Kidney (tissue), 14 donors: ENCODE data around the gene CD3G. TPM values are rescaled to one million over a fixed set of nuclear protein-coding genes. Genes with fewer than 3 reads are reported as not detected.

Experiments
- DNase-seq, 5 donors: peaks; one replicate each; pipeline ENCODE4 v3.0.0-alpha.2; 2013 to 2020
- FAIRE-seq: peaks from 2 replicates; lab custom pipeline; 2012; peaks lifted over from hg19 to GRCh38; lab: Jason Lieb, UNC
- H3K27ac ChIP-seq, 2 donors: one replicate each; pipeline ENCODE4 v1.7.0; 2013; ENCODE audit warnings: low read depth in 2 of 2, low read length in 2 of 2, inconsistent platforms in 1 of 2
- H3K27me3 ChIP-seq: one replicate; pipeline ENCODE4 v1.7.1; 2013; ENCODE audit warnings: low read length, inconsistent platforms; ENCODE audit not compliant: control insufficient read depth, insufficient read depth
- H3K36me3 ChIP-seq, 3 donors: one replicate each; pipeline versions ENCODE4 v1.7.0 to v1.7.1; 2013; ENCODE audit warnings: low read length in 3 of 3, control low read depth in 1 of 3, inconsistent platforms in 1 of 3; ENCODE audit not compliant: insufficient read depth in 3 of 3, control insufficient read depth in 2 of 3
- H3K4me1 ChIP-seq, 3 donors: one replicate each; pipeline versions ENCODE4 v1.7.0 to v1.7.1; 2013; ENCODE audit warnings: low read length in 3 of 3, inconsistent platforms in 1 of 3, low read depth in 1 of 3; ENCODE audit not compliant: control insufficient read depth in 2 of 3, insufficient read depth in 2 of 3
- H3K4me3 ChIP-seq, 3 donors: one replicate each; pipeline versions ENCODE4 v1.7.0 to v1.8.1; 2013; ENCODE audit warnings: low read length in 3 of 3, control low read depth in 1 of 3, inconsistent platforms in 1 of 3
- H3K9ac ChIP-seq, 3 donors: one replicate each; pipeline versions ENCODE4 v1.7.0 to v1.7.1; 2013; ENCODE audit warnings: low read length in 3 of 3, control low read depth in 1 of 3, inconsistent platforms in 1 of 3
- H3K9me3 ChIP-seq, 3 donors: one replicate each; pipeline versions ENCODE4 v1.7.0 to v1.7.1; 2013; ENCODE audit warnings: low read length in 3 of 3, control low read depth in 1 of 3, inconsistent platforms in 1 of 3; ENCODE audit not compliant: control insufficient read depth in 2 of 3, insufficient read depth in 1 of 3
- CTCF ChIP-seq: IDR thresholded peaks from 3 replicates; pipeline ENCODE4 v1.5.1; 2012; ENCODE audit warnings: mild to moderate bottlenecking, moderate library complexity, borderline replicate concordance; ENCODE audit not compliant: insufficient read depth; ENCODE audit errors: extremely low read depth
- intact Hi-C: fragments of 100-400 bp; cut with DNase I; formaldehyde crosslinking; loops from one replicate; pipeline ENCODE4 v1.11.1; 2022
- polyA plus RNA-seq: library from polyadenylated mRNA; stranded (reverse); fragments of 350-450 nt; fragmentation: Illumina TruSeq; extraction: RNeasy Lipid Tissue Mini Kit (QIAGEN cat#74804); gene quantifications from one replicate; pipeline ENCODE4 v1.2.3, GENCODE V29; 2014; ENCODE audit warnings: low read depth, low replicate concordance; ENCODE audit not compliant: insufficient read depth
- total RNA-seq: library from RNA; stranded (reverse); fragmentation: NEBNext Ultra II Directional; extraction: Animal tissue kit (Norgen Biotek cat#: 25700); gene quantifications from one replicate; pipeline ENCODE4 v1.2.1, GENCODE V29; 2021
- donor health status: control.
- donor health status: control.
- donor health status: control.
- donor health status: control.
- donor health status: control.
- donor health status: DM: yes; HTN: yes; CAD: no.
- donor health status: Normal renal cell carcinoma (clear cell type).

Gene CD3G
- total and polyA plus RNA-seq, 2 donors from 2014 or later = 0.45 to 4.8 TPM

- H3K9ac ChIP-seq = no peak overlapping the region
These were observed 5.5 kb upstream of the CD3G start for GRCh38 chr11:118338637-118339061.

GRCh38 chr11:118339281-118339961 lies 4.7 kb upstream of the CD3G start:
- H3K4me1 ChIP-seq = no peaks in the 10 kb centered on the region
- no peak for FAIRE-seq
- no peaks in the 10 kb centered on the region for H3K9me3 ChIP-seq
- no peaks in the 10 kb centered on the region for H3K36me3 ChIP-seq
- no peak overlapping the region for H3K9ac ChIP-seq
- no peak overlapping the region for H3K4me3 ChIP-seq
- TF ChIP-seq CTCF = no peak
- no peak overlapping the region for H3K27ac ChIP-seq
- intact Hi-C loops = no loop called here
- no peak for DNase-seq
- no peaks in the 10 kb centered on the region for H3K27me3 ChIP-seq

More at GRCh38 chr11:118338637-118339061, 5.5 kb upstream of the CD3G start:
- Histone ChIP-seq H3K27ac (no peak overlapping the region), H3K4me3 (no peak overlapping the region), H3K9me3 (no peaks in the 10 kb centered on the region), H3K36me3 (no peaks in the 10 kb centered on the region), H3K27me3 (no peaks in the 10 kb centered on the region), H3K4me1 (no peaks in the 10 kb centered on the region)
- FAIRE-seq (no peak), DNase-seq (peak in 2 of 5 donors; percentile 10 to 79)
- no peak for TF ChIP-seq CTCF
- intact Hi-C loops = no loop called here

- FAIRE-seq (no peak), DNase-seq (no peak)
- TF ChIP-seq CTCF = no peak
- Histone ChIP-seq H3K9me3 (no peaks in the 10 kb centered on the region), H3K36me3 (no peaks in the 10 kb centered on the region), H3K9ac (no peak overlapping the region), H3K27me3 (no peaks in the 10 kb centered on the region), H3K4me3 (no peak overlapping the region), H3K4me1 (no peaks in the 10 kb centered on the region), H3K27ac (no peak overlapping the region)
- intact Hi-C loops = no loop called here
These were observed 3.7 kb upstream of the CD3G start for GRCh38 chr11:118340449-118340848.
